AG04450 (cell line): ENCODE data around the gene MYL6B. TPM values are rescaled to one million over a fixed set of nuclear protein-coding genes. Genes with fewer than 3 reads are reported as not detected.
A peak's percentile ranks its signal among the peaks of the same experiment; 100 is the strongest.
"Not testable (repeated sequence)": the region's sequence is repeated elsewhere in the genome, so short reads cannot be mapped to it uniquely, and the experiment has no call there.

Experiments
- CTCF ChIA-PET: fragments of 300-600, 350-600 bp; formaldehyde crosslinking; extraction: SDS; loops from one replicate; lab custom pipeline; 2022; ENCODE audit warnings: antibody characterized with exemption, inconsistent platforms; lab: Charles Lee
- POLR2A ChIA-PET: fragments of 350-600 bp; formaldehyde crosslinking; extraction: SDS; loops from one replicate; lab custom pipeline; 2021; ENCODE audit warnings: antibody characterized with exemption, inconsistent platforms; lab: Yijun Ruan, JAX
- DNase-seq: peaks from one replicate; pipeline ENCODE4 v3.0.0-alpha.2; 2011; ENCODE audit warnings: low read depth, low spot score
- H3K27ac ChIP-seq: one replicate; pipeline ENCODE4 v1.5.1; 2012; ENCODE audit warnings: low read depth, low read length, control low read depth
- H3K27me3 ChIP-seq: one replicate; pipeline ENCODE4 v1.6.0; 2012; ENCODE audit warnings: low read length; ENCODE audit not compliant: control insufficient read depth, insufficient read depth
- H3K4me3 ChIP-seq: 2 replicates; pipeline ENCODE4 v1.5.1; 2011; ENCODE audit warnings: mild to moderate bottlenecking, low read depth, low read length, control low read depth
- H3K9me3 ChIP-seq: 2 replicates; pipeline ENCODE4 v1.5.1; 2012; ENCODE audit warnings: low read length; ENCODE audit not compliant: control insufficient read depth, insufficient read depth
- polyA plus RNA-seq: library from polyadenylated mRNA; depleted of rRNA; stranded (reverse); fragments of >200 nt; gene quantifications from 2 replicates; pipeline ENCODE4 v1.2.3, GENCODE V29; 2011
- TF ChIP-seq, protein P1 (sequence below): IDR thresholded peaks from 2 replicates; pipeline ENCODE4 v1.5.1; 2011; ENCODE audit warnings: low read depth, low read length, control low read depth, inconsistent platforms

Gene MYL6B
- polyA plus RNA-seq, 1 experiment, result 124 TPM

DNA sequence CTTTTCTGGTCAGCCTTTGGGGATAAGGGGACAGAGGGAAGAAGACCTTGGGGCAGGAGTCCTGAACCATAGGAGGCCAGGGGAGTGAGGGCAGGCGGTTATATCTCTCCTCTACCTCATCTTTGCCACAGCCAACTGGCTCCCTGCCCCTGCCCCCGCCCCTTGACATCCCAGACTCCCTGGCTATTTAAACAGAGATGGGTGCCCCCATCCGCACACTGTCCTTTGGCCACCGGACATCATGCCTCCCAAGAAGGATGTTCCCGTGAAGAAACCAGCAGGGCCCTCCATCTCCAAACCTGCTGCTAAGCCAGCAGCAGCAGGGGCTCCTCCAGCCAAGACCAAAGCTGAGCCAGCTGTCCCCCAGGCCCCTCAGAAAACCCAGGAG lies 1.3 kb downstream of the MYL6B start:
- DNase-seq, result no peak
- Histone ChIP-seq H3K27ac (no peak overlapping the region), H3K9me3 (no peaks in the 10 kb centered on the region), H3K27me3 (no peaks in the 10 kb centered on the region), H3K4me3 (peak overlapping the region; percentile 71; the same call in 1 of the 2 replicates)
- TF ChIP-seq, protein P1, sequence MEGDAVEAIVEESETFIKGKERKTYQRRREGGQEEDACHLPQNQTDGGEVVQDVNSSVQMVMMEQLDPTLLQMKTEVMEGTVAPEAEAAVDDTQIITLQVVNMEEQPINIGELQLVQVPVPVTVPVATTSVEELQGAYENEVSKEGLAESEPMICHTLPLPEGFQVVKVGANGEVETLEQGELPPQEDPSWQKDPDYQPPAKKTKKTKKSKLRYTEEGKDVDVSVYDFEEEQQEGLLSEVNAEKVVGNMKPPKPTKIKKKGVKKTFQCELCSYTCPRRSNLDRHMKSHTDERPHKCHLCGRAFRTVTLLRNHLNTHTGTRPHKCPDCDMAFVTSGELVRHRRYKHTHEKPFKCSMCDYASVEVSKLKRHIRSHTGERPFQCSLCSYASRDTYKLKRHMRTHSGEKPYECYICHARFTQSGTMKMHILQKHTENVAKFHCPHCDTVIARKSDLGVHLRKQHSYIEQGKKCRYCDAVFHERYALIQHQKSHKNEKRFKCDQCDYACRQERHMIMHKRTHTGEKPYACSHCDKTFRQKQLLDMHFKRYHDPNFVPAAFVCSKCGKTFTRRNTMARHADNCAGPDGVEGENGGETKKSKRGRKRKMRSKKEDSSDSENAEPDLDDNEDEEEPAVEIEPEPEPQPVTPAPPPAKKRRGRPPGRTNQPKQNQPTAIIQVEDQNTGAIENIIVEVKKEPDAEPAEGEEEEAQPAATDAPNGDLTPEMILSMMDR, result no peak
- ChIA-PET POLR2A (no interaction called here), CTCF (interaction anchor here (0.9 to 1.1 kb wide), 2 partner anchors 68 to 415 kb away, joined by 3 to 8 read pairs; partner anchors contain the start of gene RNF41)

DNA sequence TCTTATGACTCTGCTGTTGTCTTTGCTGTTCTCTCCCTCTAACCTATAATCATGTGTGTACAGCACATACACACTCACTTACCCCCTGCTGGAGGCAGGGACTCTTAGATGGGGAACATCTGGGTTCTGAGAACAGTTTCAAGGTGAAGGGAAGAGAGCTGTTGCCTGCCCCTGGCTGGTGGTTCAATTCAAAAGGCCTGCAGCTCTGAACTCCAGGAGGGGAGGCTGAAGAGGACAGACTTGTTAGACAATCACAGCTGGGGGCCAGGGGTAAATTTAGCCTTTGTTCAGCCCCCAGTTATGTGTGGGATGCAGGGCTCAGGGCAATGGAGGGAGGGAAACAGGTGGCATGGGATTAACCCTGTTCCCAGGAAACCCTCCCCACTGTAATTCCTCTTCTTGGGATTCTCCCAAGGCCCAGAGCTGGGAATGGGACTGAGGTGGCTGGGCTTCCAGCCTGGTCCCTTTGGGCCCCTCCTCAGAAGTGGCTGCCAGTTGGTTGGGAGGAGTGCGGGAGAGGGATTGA lies 1.9 kb downstream of the MYL6B start:
- TF ChIP-seq, protein P1, result no peak
- POLR2A ChIA-PET, result no interaction called here
- Histone ChIP-seq H3K27me3 (no peaks in the 10 kb centered on the region), H3K9me3 (no peaks in the 10 kb centered on the region), H3K27ac (no peak overlapping the region), H3K4me3 (no peak overlapping the region)
- CTCF ChIA-PET, result interaction anchor here (0.9 to 1.4 kb wide), 3 partner anchors 35 to 416 kb away, joined by 3 to 8 read pairs (median 5); partner anchors contain the start of genes RNF41 and SMARCC2
- DNase-seq, result no peak

DNA sequence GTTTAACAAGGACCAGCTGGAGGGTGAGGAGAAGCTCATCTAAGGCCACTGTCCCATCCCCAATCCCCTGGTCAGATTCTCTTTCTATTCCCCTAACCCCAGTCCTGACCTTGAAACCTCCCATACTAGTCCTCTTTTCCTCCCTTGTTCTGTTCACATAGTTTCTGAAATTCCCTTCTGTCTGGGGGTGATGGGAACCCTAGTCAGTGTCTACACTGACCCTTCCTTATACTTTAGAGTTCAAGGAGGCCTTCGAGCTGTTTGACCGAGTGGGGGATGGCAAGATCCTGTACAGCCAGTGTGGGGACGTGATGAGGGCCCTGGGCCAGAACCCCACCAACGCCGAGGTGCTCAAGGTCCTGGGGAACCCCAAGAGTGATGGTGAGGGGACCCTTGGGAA lies 2.4 kb downstream of the MYL6B start:
- ChIA-PET CTCF (interaction anchor here (0.9 to 1.4 kb wide), 3 partner anchors 35 to 416 kb away, joined by 3 to 8 read pairs (median 5); partner anchors contain the start of genes RNF41 and SMARCC2), POLR2A (interaction anchor here (0.6 to 1.3 kb wide), 3 partner anchors 33 to 88 kb away, joined by 3 to 4 read pairs (median 3); no protein-coding TSS in a partner anchor)
- H3K27ac ChIP-seq, result no peak overlapping the region
- TF ChIP-seq, protein P1, result no peak
- no peaks in the 10 kb centered on the region for H3K27me3 ChIP-seq
- H3K9me3 ChIP-seq, result no peaks in the 10 kb centered on the region
- DNase-seq, result no peak
- no peak overlapping the region for H3K4me3 ChIP-seq

DNA sequence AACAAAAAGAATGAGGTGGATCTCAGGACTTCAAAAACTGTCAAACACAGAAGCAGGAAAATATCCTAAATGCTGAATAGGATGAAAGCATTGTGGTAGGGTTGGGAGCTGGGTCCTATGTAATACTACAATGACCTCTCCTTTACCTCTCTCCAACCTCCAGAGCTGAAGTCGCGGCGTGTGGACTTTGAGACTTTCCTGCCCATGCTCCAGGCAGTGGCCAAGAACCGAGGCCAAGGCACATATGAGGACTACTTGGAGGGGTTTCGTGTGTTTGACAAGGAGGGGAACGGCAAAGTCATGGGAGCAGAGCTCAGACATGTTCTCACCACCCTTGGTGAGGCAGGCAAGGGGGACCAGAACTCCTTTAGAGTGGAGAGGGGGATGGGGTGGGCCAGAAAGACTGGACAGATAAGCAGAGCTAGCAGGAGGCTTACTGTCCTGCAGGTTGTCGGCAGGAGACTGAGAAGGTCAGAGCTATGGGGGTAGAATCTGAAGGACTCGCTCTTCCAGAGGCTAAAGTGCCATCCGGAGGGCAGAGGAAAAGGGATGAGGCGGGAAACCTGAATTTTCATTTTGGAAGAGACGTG lies 3.0 kb downstream of the MYL6B start:
- H3K27ac ChIP-seq, result no peak overlapping the region
- DNase-seq, result no peak
- TF ChIP-seq, protein P1, result no peak
- ChIA-PET CTCF (interaction anchor here (1.4 kb wide), 1 partner anchor 34 kb away, joined by 5 read pairs; the partner anchor contains the start of gene SMARCC2), POLR2A (interaction anchor here (0.6 to 1.3 kb wide), 4 partner anchors 28 to 87 kb away, joined by 3 to 8 read pairs (median 4); no protein-coding TSS in a partner anchor)
- no peak overlapping the region for H3K4me3 ChIP-seq
- H3K27me3 ChIP-seq, result no peaks in the 10 kb centered on the region
- no peaks in the 10 kb centered on the region for H3K9me3 ChIP-seq

DNA sequence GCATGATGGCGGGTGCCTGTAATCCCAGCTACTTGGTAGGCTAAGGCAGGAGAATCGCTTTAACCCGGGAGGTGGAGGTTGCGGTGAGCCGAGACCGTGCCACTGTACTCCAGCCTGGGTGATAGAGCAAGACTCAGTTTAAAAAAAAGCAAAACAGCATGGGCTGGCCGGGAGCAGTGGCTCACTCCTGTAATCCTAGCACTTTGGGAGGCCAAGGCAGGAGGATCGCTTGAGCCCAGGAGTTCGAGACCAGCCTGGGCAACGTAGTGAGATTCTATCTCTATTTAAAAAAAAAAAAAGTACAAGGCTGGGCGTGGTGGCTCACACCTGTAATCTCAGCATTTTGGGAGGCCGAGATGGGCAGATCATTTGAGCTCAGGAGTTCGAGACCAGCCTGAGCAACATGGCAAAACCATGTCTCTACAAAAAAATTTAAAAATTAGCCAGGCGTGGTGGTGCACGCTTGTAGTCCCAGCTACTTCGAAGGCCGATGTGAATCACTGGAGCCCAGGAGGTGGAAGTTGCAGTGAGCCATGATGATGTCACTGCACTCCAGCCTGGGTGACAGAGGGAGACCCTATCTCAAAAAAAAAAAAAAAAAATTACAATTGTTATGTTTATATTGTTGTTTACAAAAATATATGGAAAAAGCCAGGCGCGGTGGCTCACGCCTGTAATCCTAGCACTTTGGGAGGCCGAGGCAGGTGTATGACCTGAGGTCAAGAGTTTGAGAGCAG lies 4.2 kb downstream of the MYL6B start:
- not testable (repeated sequence) for H3K27me3 ChIP-seq, H3K9me3 ChIP-seq, DNase-seq
- ChIA-PET POLR2A (interaction anchor here (0.7 kb wide), 1 partner anchor 113 kb away, joined by 4 read pairs; no protein-coding TSS in a partner anchor), CTCF (interaction anchor here (0.7 to 1.1 kb wide), 6 partner anchors 12 to 38 kb away, joined by 3 to 6 read pairs (median 4); partner anchors contain the start of gene SMARCC2)
- peak overlapping the region; percentile 95 for H3K27ac ChIP-seq
- H3K4me3 ChIP-seq, result peak overlapping the region; percentile 99
